Cerebellar nuclear complex (tissue), 1 donor: ENCODE data around the gene RBMY1A1.
"Not testable (repeated sequence)": the region's sequence is repeated elsewhere in the genome, so short reads cannot be mapped to it uniquely, and the experiment has no call there.

ENCODE experiments used
- DNase-seq, 2 experiments: peaks; one replicate each; lab custom pipeline; 2025; lab: John Stamatoyannopoulos, UW

Gene RBMY1A1

GRCh38 chrY:21534579-21534978 lies at the start of gene RBMY1A1:
Gene RBMY1A1 (plus strand): TSS chrY:21534879. CDS start chrY:21536892, 2,013 bp downstream.
- not testable (repeated sequence) for DNase-seq

GRCh38 chrY:21511038-21511437 lies 23.6 kb upstream of the RBMY1A1 start, which contains the start of gene RBMY1B:
Gene RBMY1B (plus strand): TSS chrY:21511338. CDS start chrY:21513351, 2,013 bp downstream.
- DNase-seq = not testable (repeated sequence)

GRCh38 chrY:21559316-21559984 lies 24.8 kb downstream of the RBMY1A1 start:
- DNase-seq = not testable (repeated sequence)

GRCh38 chrY:21585449-21585848 lies 50.8 kb downstream of the RBMY1A1 start:
- DNase-seq = no peak

GRCh38 chrY:21586454-21586853 lies 51.8 kb downstream of the RBMY1A1 start:
- not testable (repeated sequence) for DNase-seq

- no peak for DNase-seq
These were observed 57.4 kb downstream of the RBMY1A1 start for GRCh38 chrY:21592059-21592458.

- not testable (repeated sequence) for DNase-seq
These were observed 61.6 kb downstream of the RBMY1A1 start for GRCh38 chrY:21596287-21596686.
